GM19372 (cell line): ENCODE results near the gene DDX47.
"Not testable (repeated sequence)": the region's sequence is repeated elsewhere in the genome, so short reads cannot be mapped to it uniquely, and the experiment has no call there.

Experiments
- ATAC-seq: cut with Tn5 transposase; IDR thresholded peaks from one replicate; pipeline ENCODE4 v1.9.1; 2021; ENCODE audit warnings: mild to moderate bottlenecking, low read depth, moderate library complexity; ENCODE audit not compliant: unreplicated experiment

DDX47 gene

GRCh38 chr12:12868477-12869235 lies 55.5 kb downstream of the DDX47 start:
- ATAC-seq = no peak

- ATAC-seq = no peak
These were observed 57.3 kb downstream of the DDX47 start for GRCh38 chr12:12870465-12870864.

- ATAC-seq = no peak
These were observed 58.5 kb downstream of the DDX47 start for GRCh38 chr12:12871587-12872138.

DNA sequence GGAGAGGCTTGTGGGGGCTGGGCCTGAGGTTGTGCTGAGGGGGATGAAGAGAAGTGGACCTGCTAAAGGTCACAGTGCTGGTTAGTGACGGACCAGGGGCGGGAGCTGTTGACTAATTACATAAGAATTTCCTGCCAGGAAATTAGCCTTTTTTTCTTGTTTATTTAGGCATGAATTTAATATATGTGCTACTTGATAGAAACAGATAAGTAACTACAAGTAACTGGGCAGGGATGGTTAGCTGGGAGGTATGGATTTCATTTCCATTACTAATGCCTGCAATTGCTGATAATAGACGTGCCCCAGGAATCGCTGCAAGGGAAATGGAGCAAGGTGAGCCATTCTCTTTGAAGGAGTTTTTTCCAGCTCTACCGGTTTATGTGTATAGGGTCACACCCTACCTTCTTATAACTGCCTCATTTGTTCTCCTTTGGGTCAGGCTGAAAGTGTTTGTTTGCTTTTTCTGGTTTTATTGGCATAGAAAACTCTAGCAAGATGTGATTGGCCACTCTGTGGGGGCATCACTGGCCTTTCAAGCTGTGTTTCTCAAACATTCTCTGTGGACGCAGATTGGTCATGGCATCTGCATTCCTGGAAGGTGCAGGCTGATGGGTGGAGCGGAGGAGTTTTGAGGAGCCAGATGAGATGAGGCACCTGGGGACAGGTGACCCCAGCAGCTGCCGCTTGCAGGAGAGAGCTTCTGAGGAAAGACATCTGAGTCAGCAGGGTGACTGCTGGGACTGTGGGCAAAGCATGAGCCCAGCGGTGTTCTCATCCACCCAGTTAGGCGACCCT lies 59.2 kb downstream of the DDX47 start:
- no peak for ATAC-seq

GRCh38 chr12:12872934-12873275 lies 59.8 kb downstream of the DDX47 start:
- no peak for ATAC-seq

DNA sequence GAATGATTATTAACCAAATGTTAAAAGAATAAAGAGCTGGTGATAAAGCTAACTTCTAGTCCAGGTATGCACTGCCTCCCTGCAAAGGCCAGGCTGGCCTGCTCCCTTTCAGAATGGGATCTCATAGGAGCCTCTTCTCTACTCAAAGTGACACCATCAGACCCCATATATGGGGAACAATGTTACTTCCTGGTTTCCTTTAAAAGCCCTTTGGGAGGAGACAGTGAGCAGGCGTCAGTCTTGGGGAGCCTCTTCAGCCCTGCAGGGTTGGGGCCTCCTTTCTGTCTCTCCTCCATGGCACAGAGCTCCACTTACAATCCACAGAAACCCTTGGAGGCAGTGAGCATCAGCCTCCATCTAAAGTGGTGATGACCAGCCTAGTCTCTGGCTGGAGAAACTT lies 60.9 kb downstream of the DDX47 start:
- no peak for ATAC-seq

- not testable (repeated sequence) for ATAC-seq
These were observed 62.2 kb downstream of the DDX47 start for GRCh38 chr12:12875301-12875700.

DNA sequence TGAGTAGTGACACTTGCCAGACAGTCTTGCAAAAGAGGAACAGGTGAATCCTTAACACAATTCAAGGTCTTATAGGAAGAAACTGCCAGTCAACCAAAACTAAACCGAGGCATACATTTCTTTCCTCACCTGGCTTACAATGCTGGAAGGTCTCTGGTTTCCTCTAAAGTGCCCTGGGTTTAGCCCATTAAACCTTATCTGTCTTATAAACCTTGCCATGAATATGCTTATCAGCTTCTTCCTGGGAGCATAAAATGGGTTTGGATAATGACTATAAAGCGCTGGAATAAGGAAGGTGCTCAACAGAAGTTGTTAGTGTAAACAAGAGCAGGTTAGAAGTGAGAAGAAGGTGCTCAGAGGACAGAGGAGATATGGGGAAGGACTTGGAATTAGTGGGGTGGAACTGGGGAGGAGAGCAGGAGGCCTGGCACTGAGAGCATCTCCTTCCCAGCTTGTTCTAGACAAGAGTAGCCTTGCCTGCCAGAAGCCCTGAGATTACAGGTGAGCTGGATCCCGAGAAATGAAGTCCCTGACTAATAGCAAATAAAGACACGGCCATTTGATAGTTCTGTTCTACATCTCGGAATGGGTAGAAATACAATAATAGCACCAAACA lies 64.1 kb downstream of the DDX47 start:
- no peak for ATAC-seq

GRCh38 chr12:12877781-12878455 lies 64.8 kb downstream of the DDX47 start:
- no peak for ATAC-seq
